ENCODE data around the gene SUSD4.

The SUSD4 gene

GRCh38 chr1:223248001-223248769 lies 115.8 kb downstream of the SUSD4 start:
- no peak for DNase-seq

DNA sequence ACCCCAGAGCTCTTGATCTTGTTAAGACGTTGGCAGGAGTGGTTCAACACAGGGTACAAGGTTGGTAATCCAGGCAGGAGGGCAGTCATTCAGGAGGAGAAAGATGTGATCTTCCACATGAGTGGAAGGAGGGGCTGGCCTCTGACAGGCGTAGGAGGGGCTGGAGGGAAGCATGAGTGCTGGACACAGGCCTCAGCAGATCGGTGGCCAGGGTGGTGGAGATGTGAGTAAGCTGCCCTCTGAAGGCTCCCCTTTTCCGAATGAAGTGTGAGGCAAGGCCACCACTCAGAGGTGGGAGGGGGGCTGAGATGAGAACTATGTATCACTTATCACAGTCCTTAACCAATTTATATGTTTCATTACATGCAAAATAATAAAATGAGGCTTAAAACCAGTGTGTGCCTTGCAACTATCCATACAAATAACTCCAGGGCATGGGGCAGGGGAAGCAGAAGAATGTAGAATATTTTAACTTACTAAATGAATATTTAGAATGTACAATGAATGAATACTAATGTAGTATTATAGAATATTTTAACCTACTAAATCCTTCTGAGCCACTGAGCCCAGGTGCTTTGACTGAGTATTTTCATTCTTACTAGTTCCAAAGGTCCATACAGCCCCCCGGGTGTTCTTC lies 117.4 kb downstream of the SUSD4 start:
- no peak for DNase-seq

- no peak for DNase-seq
Observed at GRCh38 chr1:223245983-223246382, 118.0 kb downstream of the SUSD4 start.

DNA sequence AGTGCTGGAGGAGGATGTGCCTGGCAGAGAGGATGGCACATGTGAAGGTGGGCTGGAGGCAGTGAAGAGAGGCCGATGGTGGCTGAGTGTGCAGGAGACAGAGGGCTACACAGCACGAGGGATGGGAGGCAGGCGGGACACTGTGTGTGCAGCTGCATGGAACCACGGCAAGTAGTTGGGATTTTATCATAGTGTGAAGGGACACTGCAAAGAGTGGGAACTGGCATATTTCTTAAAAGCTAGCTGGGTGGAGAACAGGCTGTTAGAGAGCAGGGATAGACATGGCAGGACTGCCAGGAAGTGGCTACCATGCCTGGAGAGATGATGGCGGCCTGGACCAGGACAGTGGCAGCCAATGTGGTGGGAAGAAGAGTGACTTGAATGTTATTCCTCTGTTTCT lies 118.6 kb downstream of the SUSD4 start:
- DNase-seq: no peak

DNA sequence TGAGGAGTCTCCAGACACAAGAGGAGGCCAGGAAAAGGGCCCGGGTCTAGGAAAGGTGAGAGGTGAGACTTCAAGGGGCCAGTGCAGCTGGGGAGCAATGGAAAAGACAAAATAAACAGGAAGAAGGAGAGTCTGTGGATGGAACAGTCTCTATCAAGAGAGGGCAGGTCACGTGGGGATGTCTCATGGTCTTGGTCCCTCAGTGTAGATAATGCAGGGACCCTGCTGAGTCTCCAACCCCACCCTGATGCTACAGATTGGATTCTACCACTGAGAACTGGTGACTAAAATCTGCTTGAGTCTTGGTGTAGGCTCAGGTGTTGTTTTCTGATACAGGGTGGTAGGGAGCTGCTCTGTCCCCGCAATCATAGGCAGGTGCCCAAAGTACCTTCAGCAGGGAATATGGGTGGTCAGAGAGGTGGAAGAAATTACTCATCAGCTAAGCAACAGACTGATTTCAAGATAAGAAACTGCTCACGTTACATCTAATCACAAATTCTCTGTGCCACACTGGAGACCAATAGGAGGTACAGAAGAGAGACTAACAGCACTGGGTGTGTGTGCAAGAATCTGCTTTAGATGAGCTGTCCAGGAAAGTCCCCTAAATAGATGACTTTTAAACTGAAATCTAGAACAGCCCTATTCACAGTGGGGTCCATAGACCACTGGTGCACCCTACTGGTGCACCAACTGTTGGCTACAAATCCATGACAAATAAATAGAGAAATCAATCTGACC lies 119.4 kb downstream of the SUSD4 start:
- DNase-seq: no peak

- DNase-seq: no peak
Observed at GRCh38 chr1:223243441-223244050, 120.4 kb downstream of the SUSD4 start.

DNA sequence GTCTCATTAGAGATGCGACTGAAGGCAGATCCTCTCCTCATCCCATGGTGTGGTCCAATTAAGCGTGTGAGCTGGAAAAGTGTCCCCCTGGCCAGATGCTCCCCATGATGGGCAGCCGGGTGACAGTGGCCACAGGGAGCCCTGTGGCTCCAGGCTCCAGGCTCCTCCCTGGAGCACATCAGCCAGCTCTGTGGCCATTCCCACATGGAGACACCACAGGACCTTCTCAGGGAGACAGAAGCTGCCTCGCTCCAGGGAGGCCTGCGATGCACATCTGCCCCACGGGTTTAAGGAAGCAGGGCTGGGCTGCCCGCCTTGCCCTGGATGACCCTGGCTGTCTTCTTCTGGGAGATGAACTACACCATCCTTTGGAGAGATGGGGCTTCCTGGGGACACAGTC lies 121.0 kb downstream of the SUSD4 start:
- no peak for DNase-seq

GRCh38 chr1:223242382-223242955 lies 121.5 kb downstream of the SUSD4 start:
- DNase-seq: no peak

DNA sequence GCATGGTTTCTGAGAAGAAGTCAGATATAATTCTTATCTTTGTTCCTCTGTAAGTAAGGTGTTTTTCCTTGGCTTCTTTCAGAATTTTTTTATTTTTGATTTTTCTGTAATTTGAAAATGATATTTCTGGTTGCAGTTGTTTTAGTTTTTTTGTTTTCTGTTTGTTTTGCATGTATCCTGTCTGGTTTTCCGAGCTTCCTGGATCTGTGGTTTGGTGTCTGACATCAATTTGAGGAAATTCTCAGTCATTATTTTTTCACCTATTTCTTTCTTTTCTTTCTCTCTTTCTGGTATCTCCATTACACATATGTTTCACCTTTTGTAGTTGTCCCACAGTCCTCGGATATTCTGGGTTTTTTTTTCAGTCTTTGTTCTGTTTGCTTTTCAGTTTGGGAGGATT lies 123.9 kb downstream of the SUSD4 start:
- DNase-seq: no peak

DNA sequence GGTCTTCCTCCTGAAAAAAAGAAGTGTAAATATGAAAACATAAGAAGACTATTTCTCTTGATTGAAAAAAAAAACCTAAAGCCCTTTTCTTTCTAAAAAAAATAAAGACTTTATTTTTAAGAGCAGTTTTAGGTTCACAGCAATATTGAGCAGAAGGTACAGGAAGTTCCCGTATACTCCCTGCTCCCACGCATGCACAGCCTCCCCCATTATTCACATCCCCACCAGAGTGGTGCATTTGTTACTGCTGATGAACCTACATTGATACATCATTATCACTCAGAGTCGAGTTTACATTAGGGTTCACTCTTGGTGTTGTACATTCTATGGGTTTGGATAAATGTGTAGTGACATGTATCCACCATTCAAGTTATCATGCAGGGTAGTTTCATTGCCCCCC lies 128.9 kb downstream of the SUSD4 start:
- no peak for DNase-seq

DNA sequence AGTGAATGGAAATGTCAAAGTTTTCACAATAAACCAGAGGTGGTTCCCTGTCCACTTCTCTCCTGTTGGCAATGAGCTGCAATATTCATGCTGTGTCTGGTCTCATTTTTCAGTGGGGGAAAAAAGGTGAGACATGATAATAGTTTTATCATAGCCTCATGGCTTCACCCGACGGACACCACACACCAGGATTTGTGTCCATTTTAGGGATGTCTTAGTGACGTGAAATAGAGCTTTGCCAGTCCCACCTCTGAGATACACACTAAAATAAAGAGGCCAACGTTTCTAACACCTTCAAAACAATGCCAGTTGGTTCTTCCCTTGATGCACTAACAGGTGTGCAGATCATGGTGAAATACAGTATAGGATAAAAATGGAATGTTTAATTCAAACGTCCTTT lies 129.4 kb downstream of the SUSD4 start:
- no peak for DNase-seq

DNA sequence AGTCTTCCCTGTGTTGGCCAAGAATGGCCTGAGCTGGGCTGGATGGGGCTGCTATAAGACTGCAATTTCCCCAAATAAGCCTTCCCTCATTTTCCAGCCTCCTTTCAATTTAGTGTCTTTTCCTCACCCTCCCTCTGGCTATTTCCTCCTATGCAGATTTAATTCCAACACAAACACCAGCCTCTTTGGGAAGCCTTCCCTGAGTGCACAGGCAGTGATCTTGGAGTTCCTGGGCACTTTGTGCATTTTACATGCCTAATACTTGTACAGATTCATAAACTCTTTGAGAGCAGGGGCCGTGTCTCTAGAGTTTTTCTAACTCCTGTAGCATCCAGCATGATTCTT lies 129.8 kb downstream of the SUSD4 start:
- no peak for DNase-seq

- no peak for DNase-seq
Observed at GRCh38 chr1:223233410-223234169, 130.4 kb downstream of the SUSD4 start.

GRCh38 chr1:223233019-223233409 lies 131.0 kb downstream of the SUSD4 start:
- DNase-seq: no peak

GRCh38 chr1:223231581-223231980 lies 132.4 kb downstream of the SUSD4 start:
- DNase-seq: no peak

DNA sequence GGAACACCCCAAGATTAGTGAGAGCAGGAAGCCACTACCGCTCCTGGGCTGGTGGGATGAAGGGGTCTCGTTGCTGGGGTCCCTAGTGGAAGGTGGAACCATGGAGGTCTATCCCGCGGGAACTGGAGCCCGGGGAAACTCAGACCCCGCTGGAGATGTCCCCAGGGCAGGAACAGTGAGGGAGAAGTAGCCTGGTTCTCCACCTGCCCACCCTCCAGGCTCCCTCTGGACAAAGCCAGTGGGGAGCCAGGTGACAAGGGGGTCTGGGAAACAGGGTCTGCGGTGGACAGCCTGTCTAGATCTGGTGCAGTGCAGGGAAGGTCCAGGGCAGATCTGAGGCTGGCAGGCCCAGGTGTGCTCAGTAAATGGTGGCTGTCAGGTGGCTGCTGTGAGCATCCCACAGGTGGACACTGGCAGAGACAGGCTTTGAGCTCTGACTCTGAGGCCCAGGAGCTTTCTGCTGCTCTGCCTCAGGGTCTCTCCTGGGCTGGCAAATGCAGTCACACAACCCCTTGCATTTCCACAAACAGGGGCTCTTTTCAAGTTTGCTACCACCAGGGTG lies 132.9 kb downstream of the SUSD4 start:
- DNase-seq: no peak

DNA sequence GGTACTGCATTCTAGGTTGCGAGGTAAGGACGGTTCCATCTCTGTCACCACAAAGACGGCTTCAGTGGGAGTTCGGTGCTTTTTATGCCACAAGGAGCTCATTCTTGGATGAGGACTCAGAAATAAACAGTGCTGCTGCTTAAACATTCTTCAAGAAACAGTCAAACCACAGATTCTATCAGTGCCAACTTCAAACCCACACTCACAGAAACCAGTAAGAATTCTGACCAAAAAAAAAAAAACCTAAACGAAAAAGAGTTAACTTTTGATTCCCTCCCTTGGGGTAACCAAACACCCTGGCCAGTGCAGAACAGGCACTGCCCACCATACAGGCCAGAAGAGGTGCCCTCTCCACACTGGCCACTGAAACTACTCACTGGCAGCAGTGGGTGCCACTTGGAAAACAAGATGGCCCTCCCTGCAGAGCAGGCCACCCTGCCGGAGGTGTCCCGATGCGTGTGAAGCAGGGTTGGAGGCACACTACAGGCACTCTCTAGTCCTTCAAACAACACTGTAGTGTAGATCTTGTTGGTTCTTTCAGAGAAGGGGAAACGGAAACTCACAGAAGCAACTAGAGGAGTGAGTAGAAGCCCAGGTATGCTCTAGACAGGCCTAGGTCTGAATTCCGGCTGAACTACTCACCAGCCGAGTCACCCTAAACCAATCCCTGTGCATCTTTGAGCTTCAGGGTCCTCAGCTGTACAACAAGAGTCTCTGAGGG lies 133.7 kb downstream of the SUSD4 start:
- DNase-seq: no peak

GRCh38 chr1:223229756-223230155 lies 134.2 kb downstream of the SUSD4 start:
- no peak for DNase-seq

- no peak for DNase-seq
Observed at GRCh38 chr1:223228931-223229528, 134.9 kb downstream of the SUSD4 start.

DNA sequence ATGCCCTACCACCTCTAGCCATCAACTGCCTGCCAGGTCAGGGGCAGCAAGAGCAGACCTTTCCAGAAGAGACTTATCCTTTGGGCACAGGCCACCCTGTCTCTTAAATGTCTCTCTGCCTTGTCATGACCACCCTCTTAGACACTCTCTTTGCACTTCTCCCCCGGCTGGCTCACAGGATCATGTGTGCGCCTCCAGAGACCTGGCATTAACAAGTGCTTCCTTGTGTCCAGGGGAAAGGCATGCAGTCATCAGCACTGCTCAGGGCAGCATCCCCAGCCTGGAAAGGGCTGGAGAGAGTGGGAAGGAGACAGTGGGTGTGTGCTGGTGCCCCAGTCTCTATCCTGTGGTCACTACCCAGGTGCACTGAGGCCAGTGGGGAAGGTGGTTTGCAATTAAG lies 135.8 kb downstream of the SUSD4 start:
- no peak for DNase-seq
